A549 treated with Mapracorat at 1 μM for 4 hours (cell line): ENCODE data around the gene NUTM2B. TPM values are rescaled to one million over a fixed set of nuclear protein-coding genes. Genes with fewer than 3 reads are reported as not detected.

Experiments used
- total RNA-seq: library from RNA; stranded (reverse); fragments of 200-300 nt; extraction: Qiagen RNA extraction; gene quantifications from 5 replicates; pipeline ENCODE4 v1.2.3, GENCODE V29; 2022

The NUTM2B gene, protein sequence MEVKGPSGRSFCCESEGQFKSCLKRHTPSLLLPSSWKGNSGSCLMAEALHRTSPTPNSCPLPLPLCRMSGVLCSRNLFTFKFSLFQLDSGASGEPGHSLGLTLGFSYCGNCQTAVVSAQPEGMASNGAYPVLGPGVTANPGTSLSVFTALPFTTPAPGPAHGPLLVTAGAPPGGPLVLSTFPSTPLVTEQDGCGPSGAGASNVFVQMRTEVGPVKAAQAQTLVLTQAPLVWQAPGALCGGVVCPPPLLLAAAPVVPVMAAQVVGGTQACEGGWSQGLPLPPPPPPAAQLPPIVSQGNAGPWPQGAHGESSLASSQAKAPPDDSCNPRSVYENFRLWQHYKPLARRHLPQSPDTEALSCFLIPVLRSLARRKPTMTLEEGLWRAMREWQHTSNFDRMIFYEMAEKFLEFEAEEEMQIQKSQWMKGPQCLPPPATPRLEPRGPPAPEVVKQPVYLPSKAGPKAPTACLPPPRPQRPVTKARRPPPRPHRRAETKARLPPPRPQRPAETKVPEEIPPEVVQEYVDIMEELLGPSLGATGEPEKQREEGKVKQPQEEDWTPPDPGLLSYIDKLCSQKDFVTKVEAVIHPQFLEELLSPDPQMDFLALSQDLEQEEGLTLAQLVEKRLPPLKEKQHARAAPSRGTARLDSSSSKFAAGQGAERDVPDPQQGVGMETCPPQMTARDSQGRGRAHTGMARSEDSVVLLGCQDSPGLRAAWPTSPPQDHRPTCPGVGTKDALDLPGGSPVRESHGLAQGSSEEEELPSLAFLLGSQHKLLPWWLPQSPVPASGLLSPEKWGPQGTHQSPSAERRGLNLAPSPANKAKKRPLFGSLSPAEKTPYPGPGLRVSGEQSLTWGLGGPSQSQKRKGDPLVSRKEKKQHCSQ
- 0.29 to 0.53 TPM (median 0.34 TPM) in 5 replicates for total RNA-seq

DNA sequence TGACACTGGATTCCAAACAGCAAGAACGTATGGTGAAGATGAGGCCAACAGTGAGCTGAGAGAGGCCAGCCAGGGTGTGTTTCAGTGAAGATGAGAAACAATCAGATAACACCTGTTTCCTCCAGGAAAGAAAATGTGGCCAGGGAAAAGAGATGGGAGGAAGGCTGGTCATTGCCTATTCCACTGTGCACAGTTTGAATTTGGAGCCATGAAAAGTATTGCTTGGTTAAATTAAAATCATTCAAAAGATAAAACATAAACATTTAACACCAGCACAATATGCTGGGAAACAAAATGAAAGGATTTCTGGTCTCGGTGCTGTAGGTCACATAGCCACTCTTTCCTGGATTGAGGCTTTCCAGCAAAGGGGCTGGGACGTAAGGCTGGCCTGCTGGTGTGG, at the start of gene NUTM2B:
Gene NUTM2B (plus strand): TSS at position 301 of the 400 bp plus-strand sequence. CDS start 383 bp downstream, outside the sequence.

Other genes starting within 250 kb of the NUTM2B start
- 2.1 to 4.1 TPM (median 2.2 TPM) in 5 replicates for gene EIF5AL1, start 190.7 kb upstream of the NUTM2B start, total RNA-seq
- not detected in 5 replicates for gene SFTPA2, start 142.8 kb upstream of the NUTM2B start, total RNA-seq
- gene SFTPA1, start 92.3 kb upstream of the NUTM2B start, total RNA-seq = not detected in 5 replicates
- gene NUTM2E, start 123.5 kb downstream of the NUTM2B start, total RNA-seq = 0.08 to 0.33 TPM (median 0.24 TPM) in 5 replicates
- 0.11 to 0.21 TPM (median 0.20 TPM) in 3 of 5 replicates, not detected in the others for gene SFTPD, start 245.9 kb downstream of the NUTM2B start, total RNA-seq